ENCODE results near the gene AFAP1.

DNA sequence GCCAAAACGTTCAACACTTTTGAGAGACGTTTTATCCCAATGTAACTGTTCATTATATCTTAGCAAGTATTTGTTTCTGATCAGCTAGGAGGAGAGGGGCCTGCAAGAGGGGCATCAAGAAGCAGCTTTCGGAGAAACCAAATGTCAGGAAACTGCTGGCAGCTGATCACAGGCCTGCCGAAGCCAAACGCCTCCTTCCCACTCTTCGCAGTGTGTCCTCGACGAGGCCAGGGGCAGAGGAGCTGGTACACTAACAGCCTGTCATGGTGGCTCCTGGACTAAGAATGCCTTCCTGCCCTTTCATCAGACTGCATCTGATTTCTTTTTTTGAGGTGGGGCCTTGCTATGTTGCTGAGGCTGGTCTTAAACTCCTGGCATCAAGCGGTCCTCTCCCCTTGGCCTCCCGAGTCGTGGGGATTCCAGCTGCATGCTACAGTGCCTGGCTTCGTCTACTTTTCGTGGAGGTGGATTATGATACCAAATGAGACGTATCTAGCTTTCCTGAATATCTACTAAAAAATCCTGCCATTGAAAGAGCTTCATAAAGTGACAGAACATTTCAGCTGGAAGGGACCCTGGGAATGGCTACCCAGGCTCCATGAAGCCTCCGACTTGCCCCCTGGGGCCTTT lies 134.8 kb downstream of the AFAP1 start:
- TF ChIP-seq, protein P1, sequence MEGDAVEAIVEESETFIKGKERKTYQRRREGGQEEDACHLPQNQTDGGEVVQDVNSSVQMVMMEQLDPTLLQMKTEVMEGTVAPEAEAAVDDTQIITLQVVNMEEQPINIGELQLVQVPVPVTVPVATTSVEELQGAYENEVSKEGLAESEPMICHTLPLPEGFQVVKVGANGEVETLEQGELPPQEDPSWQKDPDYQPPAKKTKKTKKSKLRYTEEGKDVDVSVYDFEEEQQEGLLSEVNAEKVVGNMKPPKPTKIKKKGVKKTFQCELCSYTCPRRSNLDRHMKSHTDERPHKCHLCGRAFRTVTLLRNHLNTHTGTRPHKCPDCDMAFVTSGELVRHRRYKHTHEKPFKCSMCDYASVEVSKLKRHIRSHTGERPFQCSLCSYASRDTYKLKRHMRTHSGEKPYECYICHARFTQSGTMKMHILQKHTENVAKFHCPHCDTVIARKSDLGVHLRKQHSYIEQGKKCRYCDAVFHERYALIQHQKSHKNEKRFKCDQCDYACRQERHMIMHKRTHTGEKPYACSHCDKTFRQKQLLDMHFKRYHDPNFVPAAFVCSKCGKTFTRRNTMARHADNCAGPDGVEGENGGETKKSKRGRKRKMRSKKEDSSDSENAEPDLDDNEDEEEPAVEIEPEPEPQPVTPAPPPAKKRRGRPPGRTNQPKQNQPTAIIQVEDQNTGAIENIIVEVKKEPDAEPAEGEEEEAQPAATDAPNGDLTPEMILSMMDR (IDR thresholded peaks at IDR 0.05): no peak
- no peak for TF ChIP-seq ZFX (IDR thresholded peaks at IDR 0.05; ENCODE audit: borderline replicate concordance)
